ENCODE results near the gene CADPS. TPM values are rescaled to one million over a fixed set of nuclear protein-coding genes. Genes with fewer than 3 reads are reported as not detected.

Gene CADPS
- total RNA-seq, 1 experiment from 2014 or later = not detected

DNA sequence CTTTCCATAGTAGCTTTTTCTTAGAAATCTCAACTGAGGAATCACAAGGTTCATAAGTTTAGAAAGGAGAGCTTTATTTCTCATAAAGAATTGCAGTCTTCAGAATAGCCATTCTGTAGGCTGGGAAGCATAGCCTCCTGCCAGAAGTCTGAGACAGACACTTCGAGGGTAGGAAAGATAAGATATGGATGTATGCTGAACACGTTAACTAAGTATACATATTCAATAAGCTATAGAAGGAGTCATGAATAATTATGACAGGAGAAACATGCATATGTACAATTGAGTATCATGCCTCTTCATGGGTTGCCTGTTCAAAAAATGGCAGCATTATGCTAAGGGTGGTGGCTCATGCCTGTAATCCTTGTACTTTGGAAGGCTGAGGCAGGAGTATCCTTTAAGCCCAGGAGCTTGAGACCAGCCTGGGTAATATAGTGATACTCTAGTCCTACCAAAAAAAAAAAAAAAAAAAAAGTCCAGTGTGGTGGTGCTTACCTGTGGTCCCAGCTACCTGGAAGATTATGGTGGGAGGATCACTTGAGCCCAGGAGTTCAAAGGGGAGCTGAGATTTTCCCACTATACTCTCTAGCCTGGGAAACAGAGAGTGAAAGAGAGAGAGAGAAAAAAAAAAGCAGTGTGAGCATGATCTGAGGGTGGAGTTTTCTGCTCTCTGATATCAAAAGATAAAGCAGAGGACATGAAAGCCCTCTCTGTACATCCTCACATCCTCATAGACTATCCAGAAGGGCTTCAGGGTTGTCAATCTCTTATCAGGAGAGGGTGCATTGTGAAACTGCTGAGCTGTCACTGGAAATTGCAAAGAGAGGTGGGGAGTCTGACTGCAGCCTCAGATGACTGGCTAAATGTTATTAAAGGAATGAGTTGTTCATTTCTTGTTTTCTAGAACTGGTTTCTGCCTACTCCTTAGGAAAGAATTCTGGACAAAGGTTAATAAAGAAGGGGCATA lies 23.6 kb upstream of the CADPS start:
- no TSS peak for BruUV-seq (replicated peaks)
- Histone ChIP-seq H3K36me3 (ENCODE audit: control insufficient read depth, insufficient read depth, low read length) (no peaks in the 10 kb centered on the region), H3K4me3 (ENCODE audit: low read depth in 2 of 2, low read length in 2 of 2) (no peak overlapping the region), H3K9me3 (ENCODE audit: control insufficient read depth, insufficient read depth, low read depth, low read length) (no peaks in the 10 kb centered on the region), H3K4me1 (ENCODE audit: control insufficient read depth, insufficient read depth, low read length) (no peaks in the 10 kb centered on the region), H3K27ac (ENCODE audit: low read length) (no peak overlapping the region), H3K27me3 (ENCODE audit: control insufficient read depth, insufficient read depth, low read length) (no peaks in the 10 kb centered on the region)
- TF ChIP-seq SIN3A (IDR thresholded peaks at IDR 0.05; ENCODE audit: borderline replicate concordance, insufficient read depth, low read depth, low read length) (no peak), TCF7L2 (IDR thresholded peaks at IDR 0.05; ENCODE audit: low read depth, low read length) (no peak), POLR2AphosphoS5 (IDR thresholded peaks at IDR 0.05; ENCODE audit: low read depth, low read length) (no peak)
- TF ChIP-seq, protein P1, sequence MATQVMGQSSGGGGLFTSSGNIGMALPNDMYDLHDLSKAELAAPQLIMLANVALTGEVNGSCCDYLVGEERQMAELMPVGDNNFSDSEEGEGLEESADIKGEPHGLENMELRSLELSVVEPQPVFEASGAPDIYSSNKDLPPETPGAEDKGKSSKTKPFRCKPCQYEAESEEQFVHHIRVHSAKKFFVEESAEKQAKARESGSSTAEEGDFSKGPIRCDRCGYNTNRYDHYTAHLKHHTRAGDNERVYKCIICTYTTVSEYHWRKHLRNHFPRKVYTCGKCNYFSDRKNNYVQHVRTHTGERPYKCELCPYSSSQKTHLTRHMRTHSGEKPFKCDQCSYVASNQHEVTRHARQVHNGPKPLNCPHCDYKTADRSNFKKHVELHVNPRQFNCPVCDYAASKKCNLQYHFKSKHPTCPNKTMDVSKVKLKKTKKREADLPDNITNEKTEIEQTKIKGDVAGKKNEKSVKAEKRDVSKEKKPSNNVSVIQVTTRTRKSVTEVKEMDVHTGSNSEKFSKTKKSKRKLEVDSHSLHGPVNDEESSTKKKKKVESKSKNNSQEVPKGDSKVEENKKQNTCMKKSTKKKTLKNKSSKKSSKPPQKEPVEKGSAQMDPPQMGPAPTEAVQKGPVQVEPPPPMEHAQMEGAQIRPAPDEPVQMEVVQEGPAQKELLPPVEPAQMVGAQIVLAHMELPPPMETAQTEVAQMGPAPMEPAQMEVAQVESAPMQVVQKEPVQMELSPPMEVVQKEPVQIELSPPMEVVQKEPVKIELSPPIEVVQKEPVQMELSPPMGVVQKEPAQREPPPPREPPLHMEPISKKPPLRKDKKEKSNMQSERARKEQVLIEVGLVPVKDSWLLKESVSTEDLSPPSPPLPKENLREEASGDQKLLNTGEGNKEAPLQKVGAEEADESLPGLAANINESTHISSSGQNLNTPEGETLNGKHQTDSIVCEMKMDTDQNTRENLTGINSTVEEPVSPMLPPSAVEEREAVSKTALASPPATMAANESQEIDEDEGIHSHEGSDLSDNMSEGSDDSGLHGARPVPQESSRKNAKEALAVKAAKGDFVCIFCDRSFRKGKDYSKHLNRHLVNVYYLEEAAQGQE (IDR thresholded peaks at IDR 0.05; ENCODE audit: insufficient read depth in 1 of 2, low read depth in 2 of 2, low read length in 1 of 2) = no peak
- TF ChIP-seq, protein P2, sequence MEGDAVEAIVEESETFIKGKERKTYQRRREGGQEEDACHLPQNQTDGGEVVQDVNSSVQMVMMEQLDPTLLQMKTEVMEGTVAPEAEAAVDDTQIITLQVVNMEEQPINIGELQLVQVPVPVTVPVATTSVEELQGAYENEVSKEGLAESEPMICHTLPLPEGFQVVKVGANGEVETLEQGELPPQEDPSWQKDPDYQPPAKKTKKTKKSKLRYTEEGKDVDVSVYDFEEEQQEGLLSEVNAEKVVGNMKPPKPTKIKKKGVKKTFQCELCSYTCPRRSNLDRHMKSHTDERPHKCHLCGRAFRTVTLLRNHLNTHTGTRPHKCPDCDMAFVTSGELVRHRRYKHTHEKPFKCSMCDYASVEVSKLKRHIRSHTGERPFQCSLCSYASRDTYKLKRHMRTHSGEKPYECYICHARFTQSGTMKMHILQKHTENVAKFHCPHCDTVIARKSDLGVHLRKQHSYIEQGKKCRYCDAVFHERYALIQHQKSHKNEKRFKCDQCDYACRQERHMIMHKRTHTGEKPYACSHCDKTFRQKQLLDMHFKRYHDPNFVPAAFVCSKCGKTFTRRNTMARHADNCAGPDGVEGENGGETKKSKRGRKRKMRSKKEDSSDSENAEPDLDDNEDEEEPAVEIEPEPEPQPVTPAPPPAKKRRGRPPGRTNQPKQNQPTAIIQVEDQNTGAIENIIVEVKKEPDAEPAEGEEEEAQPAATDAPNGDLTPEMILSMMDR (IDR thresholded peaks at IDR 0.05) = no peak
- in situ Hi-C loops (cut with HindIII; ENCODE audit: low pct_unique_long_range_greater_than_20kb, low sequenced_read_pairs) = no loop called here
- ChIA-PET POLR2A (no interaction called here), CTCF (no interaction called here)
- no peak for DNase-seq (ENCODE audit: low read depth, low spot score)
- ATAC-seq = no peak
- intact Hi-C loops (cut with micrococcal nuclease; ENCODE audit: unreplicated experiment) = no loop called here

DNA sequence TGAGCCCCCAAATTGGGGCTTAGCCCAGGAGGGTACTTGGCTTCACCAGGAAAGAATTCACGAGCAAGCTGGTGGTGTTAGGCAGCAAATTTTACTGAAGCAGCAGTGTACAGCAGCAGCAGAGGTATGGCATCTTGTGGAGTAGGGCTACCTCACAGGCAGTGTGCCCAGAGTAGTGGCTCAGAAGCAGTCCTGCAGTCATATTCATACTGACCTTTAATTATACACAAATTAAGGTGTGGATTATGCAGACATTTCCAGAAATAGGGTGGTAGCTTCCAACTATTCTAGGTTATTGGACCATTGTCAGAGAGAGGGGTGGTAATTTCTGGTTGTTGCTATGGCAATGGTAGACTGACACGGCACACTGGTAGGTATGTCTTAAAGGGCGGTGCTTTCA lies 20.7 kb upstream of the CADPS start:
- Histone ChIP-seq H3K27me3 (ENCODE audit: control insufficient read depth, insufficient read depth, low read length) (no peaks in the 10 kb centered on the region), H3K27ac (ENCODE audit: low read length) (no peak overlapping the region), H3K4me3 (ENCODE audit: low read depth in 2 of 2, low read length in 2 of 2) (no peak overlapping the region), H3K4me1 (ENCODE audit: control insufficient read depth, insufficient read depth, low read length) (no peaks in the 10 kb centered on the region), H3K9me3 (ENCODE audit: control insufficient read depth, insufficient read depth, low read depth, low read length) (no peaks in the 10 kb centered on the region), H3K36me3 (ENCODE audit: control insufficient read depth, insufficient read depth, low read length) (no peaks in the 10 kb centered on the region)
- no peak for ATAC-seq
- no peak for DNase-seq (ENCODE audit: low read depth, low spot score)
- ChIA-PET POLR2A (no interaction called here), CTCF (no interaction called here)
- TF ChIP-seq SIN3A (IDR thresholded peaks at IDR 0.05; ENCODE audit: borderline replicate concordance, insufficient read depth, low read depth, low read length) (no peak), POLR2AphosphoS5 (IDR thresholded peaks at IDR 0.05; ENCODE audit: low read depth, low read length) (no peak), TCF7L2 (IDR thresholded peaks at IDR 0.05; ENCODE audit: low read depth, low read length) (no peak)
- TF ChIP-seq, protein P2 (IDR thresholded peaks at IDR 0.05) = no peak
- TF ChIP-seq, protein P1 (IDR thresholded peaks at IDR 0.05; ENCODE audit: insufficient read depth in 1 of 2, low read depth in 2 of 2, low read length in 1 of 2) = no peak
- intact Hi-C loops (cut with micrococcal nuclease; ENCODE audit: unreplicated experiment) = no loop called here
- BruUV-seq (replicated peaks) = no TSS peak
- in situ Hi-C loops (cut with HindIII; ENCODE audit: low pct_unique_long_range_greater_than_20kb, low sequenced_read_pairs) = no loop called here
